Testis (tissue), 2 donors: ENCODE measurements around the gene TSACC.

Source experiments
- POLR2A ChIP-seq: fragments of 450-650 bp; IDR thresholded peaks from one replicate; pipeline ENCODE4 v1.6.1; 2017; ENCODE audit warnings: antibody characterized with exemption, mild to moderate bottlenecking, moderate library complexity
- TF ChIP-seq, protein P1 (sequence below), 3 experiments: fragments of 450-650 bp in 2 of 3; fragments of 200-600 bp in 1 of 3; sonication (generic) in 1 of 3; IDR thresholded peaks; one replicate each; pipeline ENCODE4 v1.5.1; 2016 to 2019; ENCODE audit warnings: antibody characterized with exemption in 3 of 3, mild to moderate bottlenecking in 2 of 3, moderate library complexity in 1 of 3

DNA sequence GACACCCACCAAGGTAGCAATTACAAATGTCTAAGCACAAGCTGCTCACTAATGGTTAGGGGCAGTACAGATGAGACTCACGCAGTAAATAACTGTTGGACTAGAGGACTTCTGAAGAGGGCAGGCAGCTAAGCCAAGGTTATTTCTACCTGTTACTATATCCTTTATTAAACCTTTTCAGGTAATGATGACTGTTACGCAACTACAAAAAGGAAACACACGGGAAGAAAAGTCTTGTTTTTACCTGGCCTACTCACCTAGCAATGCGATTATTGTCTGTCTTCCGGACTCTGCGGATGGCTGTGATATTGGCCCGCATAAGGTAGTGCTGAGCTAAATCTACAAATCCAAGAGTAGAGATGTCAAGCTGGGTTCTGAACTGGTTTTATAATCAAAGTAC lies 21.4 kb upstream of the TSACC start:
- TF ChIP-seq, protein P1, sequence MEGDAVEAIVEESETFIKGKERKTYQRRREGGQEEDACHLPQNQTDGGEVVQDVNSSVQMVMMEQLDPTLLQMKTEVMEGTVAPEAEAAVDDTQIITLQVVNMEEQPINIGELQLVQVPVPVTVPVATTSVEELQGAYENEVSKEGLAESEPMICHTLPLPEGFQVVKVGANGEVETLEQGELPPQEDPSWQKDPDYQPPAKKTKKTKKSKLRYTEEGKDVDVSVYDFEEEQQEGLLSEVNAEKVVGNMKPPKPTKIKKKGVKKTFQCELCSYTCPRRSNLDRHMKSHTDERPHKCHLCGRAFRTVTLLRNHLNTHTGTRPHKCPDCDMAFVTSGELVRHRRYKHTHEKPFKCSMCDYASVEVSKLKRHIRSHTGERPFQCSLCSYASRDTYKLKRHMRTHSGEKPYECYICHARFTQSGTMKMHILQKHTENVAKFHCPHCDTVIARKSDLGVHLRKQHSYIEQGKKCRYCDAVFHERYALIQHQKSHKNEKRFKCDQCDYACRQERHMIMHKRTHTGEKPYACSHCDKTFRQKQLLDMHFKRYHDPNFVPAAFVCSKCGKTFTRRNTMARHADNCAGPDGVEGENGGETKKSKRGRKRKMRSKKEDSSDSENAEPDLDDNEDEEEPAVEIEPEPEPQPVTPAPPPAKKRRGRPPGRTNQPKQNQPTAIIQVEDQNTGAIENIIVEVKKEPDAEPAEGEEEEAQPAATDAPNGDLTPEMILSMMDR (IDR thresholded peaks at IDR 0.05), result no peak
- no peak for TF ChIP-seq POLR2A
